ENCODE data around the gene KRI1. TPM values are rescaled to one million over a fixed set of nuclear protein-coding genes. Genes with fewer than 3 reads are reported as not detected.
A peak's percentile ranks its signal among the peaks of the same experiment; 100 is the strongest.

The KRI1 gene
- total and polyA plus RNA-seq, 7 donors, result 14.8 to 21.6 (median 20.2) TPM

GRCh38 chr19:10520652-10521318 lies 45.0 kb downstream of the KRI1 start:
- TF ChIP-seq, protein P1, sequence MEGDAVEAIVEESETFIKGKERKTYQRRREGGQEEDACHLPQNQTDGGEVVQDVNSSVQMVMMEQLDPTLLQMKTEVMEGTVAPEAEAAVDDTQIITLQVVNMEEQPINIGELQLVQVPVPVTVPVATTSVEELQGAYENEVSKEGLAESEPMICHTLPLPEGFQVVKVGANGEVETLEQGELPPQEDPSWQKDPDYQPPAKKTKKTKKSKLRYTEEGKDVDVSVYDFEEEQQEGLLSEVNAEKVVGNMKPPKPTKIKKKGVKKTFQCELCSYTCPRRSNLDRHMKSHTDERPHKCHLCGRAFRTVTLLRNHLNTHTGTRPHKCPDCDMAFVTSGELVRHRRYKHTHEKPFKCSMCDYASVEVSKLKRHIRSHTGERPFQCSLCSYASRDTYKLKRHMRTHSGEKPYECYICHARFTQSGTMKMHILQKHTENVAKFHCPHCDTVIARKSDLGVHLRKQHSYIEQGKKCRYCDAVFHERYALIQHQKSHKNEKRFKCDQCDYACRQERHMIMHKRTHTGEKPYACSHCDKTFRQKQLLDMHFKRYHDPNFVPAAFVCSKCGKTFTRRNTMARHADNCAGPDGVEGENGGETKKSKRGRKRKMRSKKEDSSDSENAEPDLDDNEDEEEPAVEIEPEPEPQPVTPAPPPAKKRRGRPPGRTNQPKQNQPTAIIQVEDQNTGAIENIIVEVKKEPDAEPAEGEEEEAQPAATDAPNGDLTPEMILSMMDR (IDR thresholded peaks at IDR 0.05), result no peak
- H3K4me3 ChIP-seq, result no peak overlapping the region
- H3K27me3 ChIP-seq (ENCODE audit: insufficient read depth in 3 of 3, low read length in 2 of 3), result peaks cover 0 to 42% (median 15%) of the 10 kb centered on the region in 3 donors
- no peaks in the 10 kb centered on the region for H3K9me3 ChIP-seq
- ATAC-seq (no peak), DNase-seq (no peak)
- intact Hi-C loops (cut with DNase I), result no loop called here
- no peak overlapping the region for H3K27ac ChIP-seq
- WGBS, 3 donors, result 85 to 89% (median 87%) methylated on average over 14 to 15 of the region's 15 CpGs
- no peaks in the 10 kb centered on the region for H3K4me1 ChIP-seq
- no peaks in the 10 kb centered on the region for H3K36me3 ChIP-seq (ENCODE audit: insufficient read depth in 1 of 2, low read depth in 1 of 2)

GRCh38 chr19:10519421-10519820 lies 46.4 kb downstream of the KRI1 start:
- TF ChIP-seq, protein P1 (IDR thresholded peaks at IDR 0.05), result no peak
- no peak for ATAC-seq
- no peak for DNase-seq
- H3K9me3 ChIP-seq, result no peaks in the 10 kb centered on the region
- H3K4me3 ChIP-seq, result no peak overlapping the region
- H3K27ac ChIP-seq, result no peak overlapping the region
- H3K4me1 ChIP-seq, result no peaks in the 10 kb centered on the region
- H3K27me3 ChIP-seq (ENCODE audit: insufficient read depth in 3 of 3, low read length in 2 of 3), result peaks cover 0 to 56% (median 22%) of the 10 kb centered on the region in 3 donors
- WGBS, 3 donors, result 52 to 64% (median 56%) methylated on average over 7 of the region's 7 CpGs
- H3K36me3 ChIP-seq (ENCODE audit: insufficient read depth in 1 of 2, low read depth in 1 of 2), result no peaks in the 10 kb centered on the region
- intact Hi-C loops (cut with DNase I), result no loop called here

DNA sequence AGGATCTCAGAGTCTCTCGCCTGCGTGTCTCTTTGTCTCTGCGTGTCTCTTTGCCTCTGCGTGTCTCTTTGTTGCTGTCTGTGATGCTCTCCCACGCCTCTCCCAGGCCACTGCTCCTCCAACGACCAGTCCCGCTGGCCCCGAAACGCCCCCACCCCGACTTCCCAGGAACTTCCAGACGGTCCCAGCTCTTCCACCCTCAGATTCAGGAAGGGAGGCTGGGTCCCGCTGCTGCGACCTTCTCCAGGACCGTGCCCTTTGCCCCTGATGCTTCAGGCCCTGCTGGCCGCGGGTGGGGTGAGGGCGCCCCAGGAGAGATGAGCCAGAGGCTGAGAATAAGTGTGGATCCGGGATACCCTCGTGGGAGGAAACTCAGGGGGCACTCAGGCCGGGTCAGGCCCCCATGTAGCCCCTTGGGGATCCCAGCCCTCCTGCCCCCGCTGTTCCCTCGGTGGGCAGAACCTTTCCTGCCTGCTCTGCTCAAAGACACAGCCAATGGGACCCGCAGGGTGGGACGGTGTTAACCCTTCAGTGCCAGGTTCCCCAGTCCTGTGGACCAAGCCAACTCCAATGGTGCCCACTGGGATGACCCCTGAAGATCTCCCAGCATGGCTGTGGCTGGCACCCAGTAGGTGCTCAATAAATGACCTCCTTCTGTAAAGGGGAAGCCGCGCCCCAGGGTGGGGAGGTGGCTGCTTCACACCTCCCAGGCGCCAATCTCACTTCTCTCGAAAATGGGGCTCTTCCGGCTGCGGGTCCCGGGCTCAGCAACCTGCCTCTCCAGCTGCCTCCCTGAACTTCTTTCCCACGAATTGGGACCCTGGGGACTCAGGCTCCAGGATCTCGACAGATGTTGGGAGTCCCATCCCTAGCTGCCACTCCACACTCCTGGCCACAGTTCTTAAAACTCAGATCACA lies 47.1 kb downstream of the KRI1 start:
- WGBS, 3 donors, result 9 to 14% (median 13%) methylated on average over 31 to 33 of the region's 33 CpGs

DNA sequence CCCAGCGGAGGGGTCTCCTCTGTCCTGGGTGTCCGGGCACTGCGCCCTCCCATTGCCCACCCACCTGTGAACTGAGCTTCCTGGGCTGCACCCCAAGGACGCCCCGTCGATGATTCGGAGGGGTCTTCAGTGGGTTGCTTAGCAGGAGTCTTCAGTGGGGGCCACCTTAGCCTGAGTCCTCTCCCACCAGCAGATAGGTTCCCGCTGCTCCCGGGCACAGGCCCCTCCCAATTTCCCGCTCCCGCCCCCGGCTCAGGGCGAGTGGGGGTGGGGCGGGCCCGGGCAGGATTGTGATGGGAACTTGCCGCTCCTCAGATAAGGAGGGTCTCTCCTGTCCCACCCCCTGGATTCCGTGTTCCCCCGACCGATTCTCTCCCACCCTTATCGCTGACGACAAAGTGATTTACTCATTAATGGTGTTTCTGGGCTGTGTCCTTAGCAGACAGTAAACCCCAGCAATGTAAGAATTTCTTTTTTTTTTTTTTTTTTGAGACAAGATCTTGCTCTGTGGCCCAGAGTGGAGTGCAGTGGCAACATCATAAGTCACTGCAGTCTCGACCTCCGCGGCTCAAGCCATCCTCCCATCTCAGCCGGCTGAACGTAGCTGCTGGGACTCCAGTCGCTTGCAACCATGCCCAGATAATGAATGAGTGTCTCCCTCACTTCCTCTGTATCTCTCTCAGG lies 47.9 kb downstream of the KRI1 start:
- no peak for DNase-seq
- peak overlapping the region; percentile 52 for H3K4me3 ChIP-seq
- intact Hi-C loops (cut with DNase I), result no loop called here
- H3K27me3 ChIP-seq (ENCODE audit: insufficient read depth in 3 of 3, low read length in 2 of 3), result peaks cover 0 to 70% (median 30%) of the 10 kb centered on the region in 3 donors
- no peaks in the 10 kb centered on the region for H3K4me1 ChIP-seq
- no peaks in the 10 kb centered on the region for H3K36me3 ChIP-seq (ENCODE audit: insufficient read depth in 1 of 2, low read depth in 1 of 2)
- H3K27ac ChIP-seq, result no peak overlapping the region
- ATAC-seq, result peak in 3 of 4 donors; percentile 7 to 40 (median 35)
- TF ChIP-seq, protein P1 (IDR thresholded peaks at IDR 0.05), result no peak
- H3K9me3 ChIP-seq, result no peaks in the 10 kb centered on the region
- 2 to 3% (median 2%) methylated on average over 24 to 27 of the region's 27 CpGs for WGBS, 3 donors

More for the DNA sequence above, 47.1 kb downstream of the KRI1 start:
- H3K9me3 ChIP-seq, result no peaks in the 10 kb centered on the region
- H3K4me1 ChIP-seq, result no peaks in the 10 kb centered on the region
- TF ChIP-seq, protein P1 (IDR thresholded peaks at IDR 0.05), result no peak
- intact Hi-C loops (cut with DNase I), result no loop called here
- H3K4me3 ChIP-seq, result no peak overlapping the region
- H3K27ac ChIP-seq, result no peak overlapping the region
- DNase-seq, result no peak
- no peaks in the 10 kb centered on the region for H3K36me3 ChIP-seq (ENCODE audit: insufficient read depth in 1 of 2, low read depth in 1 of 2)
- ATAC-seq, result peak in 1 of 4 donors; percentile 11
- peaks cover 0 to 63% (median 28%) of the 10 kb centered on the region in 3 donors for H3K27me3 ChIP-seq (ENCODE audit: insufficient read depth in 3 of 3, low read length in 2 of 3)
